DOHH2 (cell line): ENCODE results near the gene PRRC2B.

Experiments
- CTCF ChIP-seq: fragments of 200-600 bp; sonication (generic); IDR thresholded peaks from one replicate; pipeline ENCODE4 v1.5.1; 2014; ENCODE audit warnings: antibody characterized with exemption, mild to moderate bottlenecking, low read depth, low read length; ENCODE audit not compliant: poor library complexity, severe bottlenecking
- EZH2phosphoT487 ChIP-seq: fragments of 200-600 bp; sonication (generic); IDR thresholded peaks from 2 replicates; pipeline ENCODE4 v1.6.1; 2017; ENCODE audit warnings: borderline replicate concordance, mild to moderate bottlenecking, antibody characterized with exemption, low read length, moderate library complexity, mixed read lengths

- TF ChIP-seq CTCF (no peak), EZH2phosphoT487 (no peak)
Observed at GRCh38 chr9:131407717-131408195, 13.9 kb downstream of the PRRC2B start.
